HepG2 (cell line): ENCODE data around the gene CCL1. TPM values are rescaled to one million over a fixed set of nuclear protein-coding genes. Genes with fewer than 3 reads are reported as not detected.

Experiments
- ATAC-seq: fragments of 200-7000 bp; cut with Tn5 transposase; 3 replicates; pipeline ENCODE4 v1.9.1; 2020; ENCODE audit warnings: mild to moderate bottlenecking, moderate library complexity
- BruUV-seq: library from RNA; stranded (reverse); fragments of 400-500 nt; replicated peaks from 2 replicates; lab custom pipeline; 2021; lab: Mats Ljungman, UMichigan
- CTCF ChIA-PET: fragments of 300-600 bp; formaldehyde crosslinking; extraction: SDS; loops from one replicate; lab custom pipeline; 2021; ENCODE audit warnings: low total read pairs, inconsistent platforms, low intra/inter-chr PET ratio; lab: Yijun Ruan, JAX
- POLR2A ChIA-PET: fragments of 350-600 bp; sonication (Branson Sonifier 250); formaldehyde crosslinking; loops from one replicate; lab custom pipeline; 2020; ENCODE audit warnings: antibody characterized with exemption, inconsistent platforms; lab: Yijun Ruan, JAX
- DNase-seq: peaks from one replicate; pipeline ENCODE4 v3.0.0-alpha.2; 2015; ENCODE audit warnings: low spot score
- FAIRE-seq: peaks from 3 replicates; lab custom pipeline; 2011; peaks lifted over from hg19 to GRCh38; lab: Jason Lieb, UNC
- H2AFZ ChIP-seq: one replicate; pipeline ENCODE4 v1.6.1; 2011; ENCODE audit warnings: low read length, inconsistent platforms
- H3K27ac ChIP-seq: fragments of 300-600 bp; 3 replicates; pipeline ENCODE4 v1.8.0; 2011; ENCODE audit warnings: mixed run types, mild to moderate bottlenecking, mixed read lengths, low read length, inconsistent platforms; ENCODE audit not compliant: insufficient read depth; ENCODE audit errors: extremely low read length
- H3K27me3 ChIP-seq, 2 experiments: fragments of 200-600 bp in 1 of 2; 2 replicates in 1 of 2; 3 replicates in 1 of 2; pipeline versions ENCODE4 v1.6.0 to v1.8.0; 2011; ENCODE audit warnings: low read length in 2 of 2, mild to moderate bottlenecking in 2 of 2, moderate library complexity in 2 of 2, inconsistent platforms in 1 of 2; ENCODE audit not compliant: insufficient read depth in 2 of 2, control insufficient read depth in 1 of 2
- H3K36me3 ChIP-seq, 2 experiments: fragments of 200-600 bp in 1 of 2; replicated peaks in 1 of 2; 2 replicates in 1 of 2; 3 replicates in 1 of 2; pipeline versions ENCODE4 v1.5.1 to v1.8.0; 2011; ENCODE audit warnings: low read length in 2 of 2, inconsistent platforms in 1 of 2; ENCODE audit not compliant: insufficient read depth in 2 of 2, control insufficient read depth in 1 of 2
- H3K4me1 ChIP-seq: 2 replicates; pipeline ENCODE4 v1.5.1; 2012; ENCODE audit warnings: low read length, inconsistent platforms; ENCODE audit not compliant: insufficient read depth
- H3K4me2 ChIP-seq: 2 replicates; pipeline ENCODE4 v1.6.0; 2011; ENCODE audit warnings: low read depth, low read length, inconsistent platforms
- H3K4me3 ChIP-seq, 3 experiments: fragments of 200-600 bp in 1 of 3; sonication (generic), shearing (Covaris generic) in 1 of 3; replicated peaks in 1 of 3; 2 replicates each; pipeline ENCODE4 v1.5.1; 2011 to 2016; ENCODE audit warnings: low read length in 3 of 3, inconsistent platforms in 2 of 3, low read depth in 2 of 3, mild to moderate bottlenecking in 2 of 3, control low read depth in 1 of 3, mixed read lengths in 1 of 3; ENCODE audit not compliant: insufficient read depth in 1 of 3
- H3K79me2 ChIP-seq: one replicate; pipeline ENCODE4 v1.6.1; 2011; ENCODE audit warnings: low read length, inconsistent platforms; ENCODE audit not compliant: insufficient read depth
- H3K9ac ChIP-seq: 2 replicates; pipeline ENCODE4 v1.6.0; 2011; ENCODE audit warnings: mild to moderate bottlenecking, low read depth, low read length, inconsistent platforms; ENCODE audit not compliant: insufficient read depth
- H3K9me3 ChIP-seq: 2 replicates; pipeline ENCODE4 v1.5.1; 2012; ENCODE audit warnings: mild to moderate bottlenecking, low read length
- H4K20me1 ChIP-seq: 2 replicates; pipeline ENCODE4 v1.6.0; 2011; ENCODE audit warnings: inconsistent platforms, mild to moderate bottlenecking, low read length, moderate library complexity; ENCODE audit not compliant: insufficient read depth
- EHMT2 ChIP-seq: fragments of 200-600 bp; sonication (generic); IDR thresholded peaks from 2 replicates; pipeline ENCODE4 v1.7.0; 2017; ENCODE audit warnings: antibody characterized with exemption, low read depth, low read length, borderline replicate concordance
- ZNF232 ChIP-seq: sonication (generic); formaldehyde crosslinking; IDR thresholded peaks from 2 replicates; pipeline ENCODE4 v1.4.0; 2020; ENCODE audit warnings: missing genetic modification reagents, borderline replicate concordance
- WGBS: methylation state at CpG from one replicate; pipeline ENCODE4 v1.1.6; 2017; ENCODE audit warnings: low lambda C conversion rate; 5-methylcytosine and 5-hydroxymethylcytosine counted together
- in situ Hi-C: cut with HindIII; loops from 2 replicates; pipeline ENCODE4 v1.10.0; 2017; ENCODE audit warnings: low pct_unique_long_range_greater_than_20kb; ENCODE audit not compliant: extremely low pct_ligation_motif_present
- intact Hi-C: fragments of 100-400 bp; cut with micrococcal nuclease; formaldehyde crosslinking; loops from one replicate; pipeline ENCODE4 v1.10.0; 2022; ENCODE audit not compliant: unreplicated experiment
- polyA plus RNA-seq, 8 experiments: library from polyadenylated mRNA; depleted of rRNA in 3 of 8; stranded (reverse) in 7 of 8; unstranded in 1 of 8; fragments of >200 nt; fragmentation: Illumina TruSeq in 4 of 8; extraction: Trizol in 4 of 8; gene quantifications; 2 replicates each; pipeline versions ENCODE4 v1.2.1 to v1.2.3, GENCODE V29; 2011 to 2016; ENCODE audit warnings: low read depth in 4 of 8, missing spikeins in 1 of 8, mixed read lengths in 1 of 8; ENCODE audit not compliant: insufficient read depth in 1 of 8
- total RNA-seq, 5 experiments: library from RNA; depleted of rRNA; stranded (reverse); fragments of >200 nt; fragmentation: Illumina TruSeq; extraction: Trizol; gene quantifications; 2 replicates each; pipeline ENCODE4 v1.2.3, GENCODE V29; 2016; ENCODE audit warnings: low read depth in 1 of 5
- TF ChIP-seq, protein P1 (sequence below), 2 experiments: IDR thresholded peaks; 2 replicates each; pipeline ENCODE4 v1.6.1; 2011 to 2012; ENCODE audit warnings: low read length in 2 of 2, borderline replicate concordance in 1 of 2, low read depth in 1 of 2, mild to moderate bottlenecking in 1 of 2, moderate library complexity in 1 of 2
- TF ChIP-seq, protein P2 (sequence below): sonication (generic); formaldehyde crosslinking; IDR thresholded peaks from 2 replicates; pipeline ENCODE4 v1.4.0; 2020; ENCODE audit warnings: missing genetic modification reagents, borderline replicate concordance
- TF ChIP-seq, protein P3 (sequence below): sonication (generic); formaldehyde crosslinking; IDR thresholded peaks from 2 replicates; pipeline ENCODE4 v1.5.0; 2020; ENCODE audit warnings: missing genetic modification reagents

Gene CCL1
- total and polyA plus RNA-seq, 2 of the 13 experiments (the other 11 are each of a cell fraction or from before 2014, with no cell fraction given), result not detected

DNA sequence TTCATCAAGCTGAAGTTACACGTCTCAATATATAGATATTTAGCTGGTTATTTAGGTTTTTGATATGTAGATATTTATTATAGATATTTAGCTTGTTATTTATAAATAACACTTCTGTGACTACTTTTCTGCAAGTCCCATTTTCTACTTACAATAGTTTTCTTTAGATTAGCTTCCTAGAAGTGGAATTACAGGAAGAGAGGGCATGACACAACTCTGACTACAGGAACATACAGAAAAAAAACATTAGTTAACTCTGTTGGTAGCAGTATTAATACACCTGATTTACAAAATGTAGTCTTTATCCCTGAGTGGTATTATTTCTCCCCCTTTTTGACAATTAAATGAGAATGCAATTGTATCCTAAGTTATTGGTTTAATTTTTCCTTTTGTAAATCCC is 21.2 kb upstream of the CCL1 start:
- Histone ChIP-seq H3K9me3 (no peaks in the 10 kb centered on the region), H2AFZ (no peak overlapping the region), H3K79me2 (no peaks in the 10 kb centered on the region), H3K4me3 (no peak overlapping the region), H3K27me3 (peaks cover 0 to 4% of the 10 kb centered on the region in 2 experiments; a peak in 1 of 5 replicates), H4K20me1 (no peaks in the 10 kb centered on the region), H3K9ac (no peak overlapping the region), H3K36me3 (no peaks in the 10 kb centered on the region), H3K27ac (no peak overlapping the region), H3K4me2 (no peak overlapping the region), H3K4me1 (no peaks in the 10 kb centered on the region)
- ChIA-PET CTCF (no interaction called here), POLR2A (no interaction called here)
- intact Hi-C loops (no loop called here), in situ Hi-C loops (no loop called here)
- no TSS peak for BruUV-seq
- ATAC-seq (no peak), FAIRE-seq (no peak), DNase-seq (no peak)
- TF ChIP-seq, protein P1, sequence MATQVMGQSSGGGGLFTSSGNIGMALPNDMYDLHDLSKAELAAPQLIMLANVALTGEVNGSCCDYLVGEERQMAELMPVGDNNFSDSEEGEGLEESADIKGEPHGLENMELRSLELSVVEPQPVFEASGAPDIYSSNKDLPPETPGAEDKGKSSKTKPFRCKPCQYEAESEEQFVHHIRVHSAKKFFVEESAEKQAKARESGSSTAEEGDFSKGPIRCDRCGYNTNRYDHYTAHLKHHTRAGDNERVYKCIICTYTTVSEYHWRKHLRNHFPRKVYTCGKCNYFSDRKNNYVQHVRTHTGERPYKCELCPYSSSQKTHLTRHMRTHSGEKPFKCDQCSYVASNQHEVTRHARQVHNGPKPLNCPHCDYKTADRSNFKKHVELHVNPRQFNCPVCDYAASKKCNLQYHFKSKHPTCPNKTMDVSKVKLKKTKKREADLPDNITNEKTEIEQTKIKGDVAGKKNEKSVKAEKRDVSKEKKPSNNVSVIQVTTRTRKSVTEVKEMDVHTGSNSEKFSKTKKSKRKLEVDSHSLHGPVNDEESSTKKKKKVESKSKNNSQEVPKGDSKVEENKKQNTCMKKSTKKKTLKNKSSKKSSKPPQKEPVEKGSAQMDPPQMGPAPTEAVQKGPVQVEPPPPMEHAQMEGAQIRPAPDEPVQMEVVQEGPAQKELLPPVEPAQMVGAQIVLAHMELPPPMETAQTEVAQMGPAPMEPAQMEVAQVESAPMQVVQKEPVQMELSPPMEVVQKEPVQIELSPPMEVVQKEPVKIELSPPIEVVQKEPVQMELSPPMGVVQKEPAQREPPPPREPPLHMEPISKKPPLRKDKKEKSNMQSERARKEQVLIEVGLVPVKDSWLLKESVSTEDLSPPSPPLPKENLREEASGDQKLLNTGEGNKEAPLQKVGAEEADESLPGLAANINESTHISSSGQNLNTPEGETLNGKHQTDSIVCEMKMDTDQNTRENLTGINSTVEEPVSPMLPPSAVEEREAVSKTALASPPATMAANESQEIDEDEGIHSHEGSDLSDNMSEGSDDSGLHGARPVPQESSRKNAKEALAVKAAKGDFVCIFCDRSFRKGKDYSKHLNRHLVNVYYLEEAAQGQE (IDR thresholded peaks at IDR 0.05; ENCODE audit: borderline replicate concordance in 1 of 2, low read depth in 1 of 2, low read length in 2 of 2), result no peak
- TF ChIP-seq EHMT2, result no peak
- TF ChIP-seq, protein P2, sequence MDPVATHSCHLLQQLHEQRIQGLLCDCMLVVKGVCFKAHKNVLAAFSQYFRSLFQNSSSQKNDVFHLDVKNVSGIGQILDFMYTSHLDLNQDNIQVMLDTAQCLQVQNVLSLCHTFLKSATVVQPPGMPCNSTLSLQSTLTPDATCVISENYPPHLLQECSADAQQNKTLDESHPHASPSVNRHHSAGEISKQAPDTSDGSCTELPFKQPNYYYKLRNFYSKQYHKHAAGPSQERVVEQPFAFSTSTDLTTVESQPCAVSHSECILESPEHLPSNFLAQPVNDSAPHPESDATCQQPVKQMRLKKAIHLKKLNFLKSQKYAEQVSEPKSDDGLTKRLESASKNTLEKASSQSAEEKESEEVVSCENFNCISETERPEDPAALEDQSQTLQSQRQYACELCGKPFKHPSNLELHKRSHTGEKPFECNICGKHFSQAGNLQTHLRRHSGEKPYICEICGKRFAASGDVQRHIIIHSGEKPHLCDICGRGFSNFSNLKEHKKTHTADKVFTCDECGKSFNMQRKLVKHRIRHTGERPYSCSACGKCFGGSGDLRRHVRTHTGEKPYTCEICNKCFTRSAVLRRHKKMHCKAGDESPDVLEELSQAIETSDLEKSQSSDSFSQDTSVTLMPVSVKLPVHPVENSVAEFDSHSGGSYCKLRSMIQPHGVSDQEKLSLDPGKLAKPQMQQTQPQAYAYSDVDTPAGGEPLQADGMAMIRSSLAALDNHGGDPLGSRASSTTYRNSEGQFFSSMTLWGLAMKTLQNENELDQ, result no peak
- TF ChIP-seq, protein P3, sequence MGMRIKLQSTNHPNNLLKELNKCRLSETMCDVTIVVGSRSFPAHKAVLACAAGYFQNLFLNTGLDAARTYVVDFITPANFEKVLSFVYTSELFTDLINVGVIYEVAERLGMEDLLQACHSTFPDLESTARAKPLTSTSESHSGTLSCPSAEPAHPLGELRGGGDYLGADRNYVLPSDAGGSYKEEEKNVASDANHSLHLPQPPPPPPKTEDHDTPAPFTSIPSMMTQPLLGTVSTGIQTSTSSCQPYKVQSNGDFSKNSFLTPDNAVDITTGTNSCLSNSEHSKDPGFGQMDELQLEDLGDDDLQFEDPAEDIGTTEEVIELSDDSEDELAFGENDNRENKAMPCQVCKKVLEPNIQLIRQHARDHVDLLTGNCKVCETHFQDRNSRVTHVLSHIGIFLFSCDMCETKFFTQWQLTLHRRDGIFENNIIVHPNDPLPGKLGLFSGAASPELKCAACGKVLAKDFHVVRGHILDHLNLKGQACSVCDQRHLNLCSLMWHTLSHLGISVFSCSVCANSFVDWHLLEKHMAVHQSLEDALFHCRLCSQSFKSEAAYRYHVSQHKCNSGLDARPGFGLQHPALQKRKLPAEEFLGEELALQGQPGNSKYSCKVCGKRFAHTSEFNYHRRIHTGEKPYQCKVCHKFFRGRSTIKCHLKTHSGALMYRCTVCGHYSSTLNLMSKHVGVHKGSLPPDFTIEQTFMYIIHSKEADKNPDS (CRISPR knock-in tag), result no peak
- no peak for TF ChIP-seq ZNF232 (CRISPR knock-in tag)
- WGBS, result 0% methylated on average over 1 of the region's 1 CpG
